Lower lobe of right lung (tissue), 2 donors: Measurements from ENCODE around the gene MAP3K19. TPM values are rescaled to one million over a fixed set of nuclear protein-coding genes. Genes with fewer than 3 reads are reported as not detected.

Source experiments
- ATAC-seq, 2 donors: fragments of 200-7000 bp; cut with Tn5 transposase; one replicate each; pipeline ENCODE4 v1.9.1; 2020 to 2022; ENCODE audit warnings: mild to moderate bottlenecking in 2 of 2, moderate library complexity in 2 of 2
- DNase-seq: peaks from one replicate; pipeline ENCODE4 v3.0.0-alpha.2; 2020
- H3K27ac ChIP-seq: fragments of 200-600 bp; one replicate; pipeline ENCODE4 v1.8.0; 2022
- H3K27me3 ChIP-seq: fragments of 200-600 bp; one replicate; pipeline ENCODE4 v1.8.0; 2022; ENCODE audit warnings: low read depth
- H3K36me3 ChIP-seq: fragments of 200-600 bp; one replicate; pipeline ENCODE4 v1.8.0; 2022; ENCODE audit warnings: mild to moderate bottlenecking
- H3K4me1 ChIP-seq: fragments of 200-600 bp; one replicate; pipeline ENCODE4 v1.8.0; 2022
- H3K4me3 ChIP-seq: fragments of 200-600 bp; one replicate; pipeline ENCODE4 v1.8.0; 2022; ENCODE audit warnings: mild to moderate bottlenecking
- H3K9me3 ChIP-seq: fragments of 200-600 bp; one replicate; pipeline ENCODE4 v1.8.0; 2022
- intact Hi-C: fragments of 100-400 bp; cut with DNase I; formaldehyde crosslinking; loops from one replicate; pipeline ENCODE4 v1.11.0; 2022
- total RNA-seq: library from RNA; stranded (reverse); fragmentation: NEBNext Ultra II Directional; extraction: Animal tissue kit (Norgen Biotek cat#: 25700); gene quantifications from one replicate; pipeline ENCODE4 v1.2.1, GENCODE V29; 2021
- TF ChIP-seq, protein P1 (sequence below): fragments of 200-600 bp; IDR thresholded peaks from one replicate; pipeline ENCODE4 v1.8.0; 2022; ENCODE audit warnings: antibody characterized with exemption, mild to moderate bottlenecking
- donor health status: DM: no; HTN: yes; CAD: no; lungs with severe emphysema.

Gene MAP3K19
- total RNA-seq, 1 donor from 2014 or later = 7.2 TPM

DNA sequence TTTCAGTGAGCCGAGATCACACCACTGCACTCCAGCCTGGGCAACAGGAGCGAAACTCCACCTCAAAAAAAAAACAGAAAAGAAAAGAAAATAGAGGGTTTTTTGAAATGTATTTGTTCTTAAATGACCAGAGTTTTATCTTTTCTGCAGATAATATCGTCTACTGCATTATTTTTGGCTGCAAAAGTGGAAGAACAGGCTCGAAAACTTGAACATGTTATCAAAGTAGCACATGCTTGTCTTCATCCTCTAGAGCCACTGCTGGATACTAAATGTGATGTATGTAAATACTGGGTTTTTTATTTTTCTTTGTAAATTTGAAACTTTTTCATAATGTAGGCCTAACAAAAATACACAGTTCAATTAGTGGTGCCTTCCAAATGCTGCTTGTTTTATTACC is 110.6 kb downstream of the MAP3K19 start:
- TF ChIP-seq, protein P1, sequence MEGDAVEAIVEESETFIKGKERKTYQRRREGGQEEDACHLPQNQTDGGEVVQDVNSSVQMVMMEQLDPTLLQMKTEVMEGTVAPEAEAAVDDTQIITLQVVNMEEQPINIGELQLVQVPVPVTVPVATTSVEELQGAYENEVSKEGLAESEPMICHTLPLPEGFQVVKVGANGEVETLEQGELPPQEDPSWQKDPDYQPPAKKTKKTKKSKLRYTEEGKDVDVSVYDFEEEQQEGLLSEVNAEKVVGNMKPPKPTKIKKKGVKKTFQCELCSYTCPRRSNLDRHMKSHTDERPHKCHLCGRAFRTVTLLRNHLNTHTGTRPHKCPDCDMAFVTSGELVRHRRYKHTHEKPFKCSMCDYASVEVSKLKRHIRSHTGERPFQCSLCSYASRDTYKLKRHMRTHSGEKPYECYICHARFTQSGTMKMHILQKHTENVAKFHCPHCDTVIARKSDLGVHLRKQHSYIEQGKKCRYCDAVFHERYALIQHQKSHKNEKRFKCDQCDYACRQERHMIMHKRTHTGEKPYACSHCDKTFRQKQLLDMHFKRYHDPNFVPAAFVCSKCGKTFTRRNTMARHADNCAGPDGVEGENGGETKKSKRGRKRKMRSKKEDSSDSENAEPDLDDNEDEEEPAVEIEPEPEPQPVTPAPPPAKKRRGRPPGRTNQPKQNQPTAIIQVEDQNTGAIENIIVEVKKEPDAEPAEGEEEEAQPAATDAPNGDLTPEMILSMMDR = no peak
- intact Hi-C loops = no loop called here
- Histone ChIP-seq H3K4me1 (peaks cover 48% of the 10 kb centered on the region), H3K27me3 (no peaks in the 10 kb centered on the region), H3K9me3 (no peaks in the 10 kb centered on the region), H3K36me3 (peaks cover 51% of the 10 kb centered on the region), H3K27ac (no peak overlapping the region), H3K4me3 (no peak overlapping the region)
- no peak for ATAC-seq
- DNase-seq = no peak

DNA sequence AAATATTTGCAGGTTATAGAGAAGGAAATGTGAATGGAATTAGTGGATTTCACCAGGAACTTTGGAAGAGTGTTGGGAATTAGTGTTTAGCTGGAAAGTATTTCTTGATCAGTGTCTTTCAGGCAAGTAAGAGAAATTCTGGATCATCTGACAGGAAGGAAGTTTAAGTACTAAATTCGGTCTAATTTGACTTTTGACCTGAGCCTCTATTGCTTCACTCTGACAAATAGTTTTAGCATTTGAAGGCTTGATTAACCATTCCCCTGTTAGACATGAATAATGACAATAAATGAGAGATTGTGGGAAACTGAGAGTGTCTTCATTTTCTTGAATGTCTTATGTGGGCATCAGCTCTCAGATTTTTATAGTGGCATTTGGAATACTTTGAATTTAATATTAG is 112.6 kb downstream of the MAP3K19 start:
- TF ChIP-seq, protein P1 = no peak
- intact Hi-C loops = no loop called here
- H3K27me3 ChIP-seq = no peaks in the 10 kb centered on the region
- DNase-seq = no peak
- no peak overlapping the region for H3K27ac ChIP-seq
- no peak for ATAC-seq
- H3K4me3 ChIP-seq = no peak overlapping the region
- peaks cover 48% of the 10 kb centered on the region for H3K4me1 ChIP-seq
- H3K9me3 ChIP-seq = no peaks in the 10 kb centered on the region
- peaks cover 31% of the 10 kb centered on the region for H3K36me3 ChIP-seq

DNA sequence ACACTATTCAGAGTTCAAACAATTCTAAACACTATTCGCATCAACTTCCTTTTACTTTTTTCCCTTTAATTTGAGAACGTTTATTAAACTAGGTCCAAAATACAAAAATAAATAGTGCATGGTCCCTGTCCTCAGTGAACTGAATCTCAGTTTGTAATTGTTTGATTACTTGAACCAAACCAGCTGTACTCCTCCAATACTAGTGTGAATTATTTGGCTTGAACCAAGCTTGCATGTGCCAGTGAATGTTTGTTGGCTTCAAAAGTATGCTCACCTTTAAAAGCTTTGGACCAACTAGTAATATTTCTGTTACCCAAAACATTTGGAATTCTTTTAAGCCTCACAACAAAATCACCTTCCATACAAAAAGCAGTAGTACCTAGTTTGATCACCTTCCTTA is 113.1 kb downstream of the MAP3K19 start:
- Histone ChIP-seq H3K36me3 (peaks cover 26% of the 10 kb centered on the region), H3K4me3 (no peak overlapping the region), H3K4me1 (peaks cover 48% of the 10 kb centered on the region), H3K27ac (no peak overlapping the region), H3K27me3 (no peaks in the 10 kb centered on the region), H3K9me3 (no peaks in the 10 kb centered on the region)
- intact Hi-C loops = no loop called here
- TF ChIP-seq, protein P1 = no peak
- no peak for ATAC-seq
- no peak for DNase-seq

DNA sequence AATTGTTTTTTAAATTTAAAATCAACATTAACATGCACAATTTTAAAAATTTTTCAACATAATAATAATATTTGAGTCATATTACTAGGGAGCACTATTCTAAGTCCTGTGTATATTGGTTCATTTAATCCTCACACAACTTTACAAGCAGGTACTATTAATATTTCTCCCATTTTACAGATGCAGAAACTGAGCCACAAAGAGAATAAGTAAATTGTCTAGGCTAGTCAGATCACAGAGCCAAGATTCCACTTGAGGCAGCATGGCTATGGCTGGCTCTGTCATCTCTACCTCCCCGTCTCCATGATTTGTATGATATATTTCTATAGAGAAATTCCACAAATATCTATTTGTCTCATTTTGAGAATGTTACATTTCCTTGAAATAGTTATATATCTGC is 113.5 kb downstream of the MAP3K19 start:
- Histone ChIP-seq H3K27ac (no peak overlapping the region), H3K9me3 (no peaks in the 10 kb centered on the region), H3K4me1 (peaks cover 48% of the 10 kb centered on the region), H3K4me3 (no peak overlapping the region), H3K27me3 (no peaks in the 10 kb centered on the region), H3K36me3 (peaks cover 22% of the 10 kb centered on the region)
- intact Hi-C loops = no loop called here
- DNase-seq (no peak), ATAC-seq (no peak)
- TF ChIP-seq, protein P1 = no peak

DNA sequence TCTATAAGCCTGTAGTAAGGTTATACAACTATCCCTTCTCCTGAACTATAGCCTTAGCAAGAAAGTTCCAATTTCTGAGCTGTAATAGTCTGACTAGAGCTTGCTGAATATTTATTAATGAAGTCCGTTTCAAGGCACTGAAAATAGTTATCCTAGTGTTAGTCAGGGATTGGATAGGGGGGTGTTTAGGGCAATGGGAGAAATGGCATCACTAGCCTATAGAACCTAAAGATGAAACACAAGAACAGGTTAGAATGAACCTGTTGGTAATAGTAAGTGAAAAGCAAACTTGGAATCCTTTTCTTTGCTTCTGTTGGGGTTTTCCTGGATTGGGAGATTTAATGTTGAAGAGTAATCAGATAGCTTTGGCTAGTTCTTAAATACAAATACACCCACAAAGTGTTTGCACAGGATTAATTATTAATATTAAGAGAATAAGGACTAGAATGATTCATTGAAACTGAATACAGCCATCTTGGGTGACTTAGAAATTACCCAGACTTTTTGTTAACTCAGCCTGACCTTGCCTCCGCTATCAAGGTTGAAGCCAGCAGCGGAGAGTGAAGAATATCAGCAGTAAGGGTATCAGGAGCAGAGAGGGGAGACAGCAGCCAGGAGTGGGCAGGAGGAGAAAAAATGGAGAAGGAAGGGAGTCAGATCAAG is 114.3 kb downstream of the MAP3K19 start:
- ATAC-seq (peak; percentile 56 to 87), DNase-seq (no peak)
- Histone ChIP-seq H3K27me3 (no peaks in the 10 kb centered on the region), H3K9me3 (no peaks in the 10 kb centered on the region), H3K36me3 (peaks cover 16% of the 10 kb centered on the region), H3K4me3 (no peak overlapping the region), H3K27ac (no peak overlapping the region), H3K4me1 (peaks cover 48% of the 10 kb centered on the region)
- intact Hi-C loops = no loop called here
- TF ChIP-seq, protein P1 = no peak
